A549 (cell line): ENCODE measurements around the gene AQP12B.

Experiments used
- EP300 ChIP-seq, 2 experiments: fragments of >200 bp; sonication (Bioruptor Twin); formaldehyde crosslinking; IDR thresholded peaks; 2 replicates in 1 of 2; 3 replicates in 1 of 2; pipeline ENCODE4 v1.6.1; 2016 to 2017
- TF ChIP-seq, protein P1 (sequence below): fragments of >200 bp; sonication (Bioruptor Twin); formaldehyde crosslinking; IDR thresholded peaks from 3 replicates; pipeline ENCODE4 v1.5.1; 2016

DNA sequence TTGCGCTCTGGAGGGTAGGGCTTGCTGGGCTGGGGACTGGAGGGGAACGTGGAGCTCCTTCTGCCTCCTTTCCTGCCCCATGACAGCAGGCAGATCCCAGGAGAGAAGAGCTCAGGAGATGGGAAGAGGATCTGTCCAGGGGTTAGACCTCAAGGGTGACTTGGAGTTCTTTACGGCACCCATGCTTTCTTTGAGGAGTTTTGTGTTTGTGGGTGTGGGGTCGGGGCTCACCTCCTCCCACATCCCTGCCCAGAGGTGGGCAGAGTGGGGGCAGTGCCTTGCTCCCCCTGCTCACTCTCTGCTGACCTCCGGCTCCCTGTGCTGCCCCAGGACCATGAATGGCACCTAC, 53.1 kb downstream of the AQP12B start:
- TF ChIP-seq EP300 (IDR thresholded peaks at IDR 0.05) = no peak
- TF ChIP-seq, protein P1, sequence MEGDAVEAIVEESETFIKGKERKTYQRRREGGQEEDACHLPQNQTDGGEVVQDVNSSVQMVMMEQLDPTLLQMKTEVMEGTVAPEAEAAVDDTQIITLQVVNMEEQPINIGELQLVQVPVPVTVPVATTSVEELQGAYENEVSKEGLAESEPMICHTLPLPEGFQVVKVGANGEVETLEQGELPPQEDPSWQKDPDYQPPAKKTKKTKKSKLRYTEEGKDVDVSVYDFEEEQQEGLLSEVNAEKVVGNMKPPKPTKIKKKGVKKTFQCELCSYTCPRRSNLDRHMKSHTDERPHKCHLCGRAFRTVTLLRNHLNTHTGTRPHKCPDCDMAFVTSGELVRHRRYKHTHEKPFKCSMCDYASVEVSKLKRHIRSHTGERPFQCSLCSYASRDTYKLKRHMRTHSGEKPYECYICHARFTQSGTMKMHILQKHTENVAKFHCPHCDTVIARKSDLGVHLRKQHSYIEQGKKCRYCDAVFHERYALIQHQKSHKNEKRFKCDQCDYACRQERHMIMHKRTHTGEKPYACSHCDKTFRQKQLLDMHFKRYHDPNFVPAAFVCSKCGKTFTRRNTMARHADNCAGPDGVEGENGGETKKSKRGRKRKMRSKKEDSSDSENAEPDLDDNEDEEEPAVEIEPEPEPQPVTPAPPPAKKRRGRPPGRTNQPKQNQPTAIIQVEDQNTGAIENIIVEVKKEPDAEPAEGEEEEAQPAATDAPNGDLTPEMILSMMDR = no peak
